Smooth muscle cell of the umbilical artery (primary cell): Measurements from ENCODE around the gene ACTA2. TPM values are rescaled to one million over a fixed set of nuclear protein-coding genes. Genes with fewer than 3 reads are reported as not detected.

ENCODE experiments used
- total RNA-seq: library from RNA; depleted of rRNA; stranded (reverse); fragments of >200 nt; gene quantifications from 2 replicates; pipeline ENCODE4 v1.2.3, GENCODE V29; 2014

Gene ACTA2
- total RNA-seq, result 1,183 and 3,347 TPM in 2 replicates

GRCh38 chr10:88952647-88953111 is at the start of gene ACTA2:
Gene ACTA2, minus strand, starts transcription at chr10:88952773. Its CDS starts 3,843 bp downstream, at chr10:88948930.

GRCh38 chr10:88990384-88991160 is 38.0 kb upstream of the ACTA2 start, which contains the start of gene FAS:
Gene FAS, plus strand, starts transcription at chr10:88990798. Its CDS starts 79 bp downstream, at chr10:88990877.

Other genes with a start within 250 kb of the ACTA2 start
- not detected in 2 replicates for gene LIPK, start 246.5 kb downstream of the ACTA2 start, total RNA-seq
- gene LIPN, start 192.8 kb downstream of the ACTA2 start, total RNA-seq, result not detected in 2 replicates
- gene LIPM, start 150.0 kb downstream of the ACTA2 start, total RNA-seq, result not detected in 2 replicates
- gene ANKRD22, start 100.9 kb downstream of the ACTA2 start, total RNA-seq, result not detected in 2 replicates
- 19.6 and 23.9 TPM in 2 replicates for gene STAMBPL1, start 72.5 kb downstream of the ACTA2 start, total RNA-seq
- 74.8 and 97.8 TPM in 2 replicates for gene FAS, start 38.0 kb upstream of the ACTA2 start, total RNA-seq